MM.1S (cell line): ENCODE results near the gene UBL4B.

Source experiments
- DNase-seq: peaks from one replicate; pipeline ENCODE4 v3.0.0-alpha.2; 2015
- H2AFZ ChIP-seq: fragments of 300-600 bp; sonication (generic); 2 replicates; pipeline ENCODE4 v1.6.0; 2016; ENCODE audit warnings: antibody characterized with exemption, low read length
- H3F3A ChIP-seq: fragments of 300-600 bp; sonication (generic); 2 replicates; pipeline ENCODE4 v1.6.1; 2016; ENCODE audit warnings: mild to moderate bottlenecking, antibody characterized with exemption, low read length, moderate library complexity, mixed read lengths; ENCODE audit not compliant: insufficient read depth
- H3K27ac ChIP-seq: fragments of 300-600 bp; sonication (generic); 2 replicates; pipeline ENCODE4 v1.5.1; 2016; ENCODE audit warnings: mild to moderate bottlenecking, low read length
- H3K27me3 ChIP-seq: fragments of 300-600 bp; sonication (generic); replicated peaks from 2 replicates; pipeline ENCODE4 v1.6.0; 2016; ENCODE audit warnings: low read length; ENCODE audit not compliant: insufficient read depth
- H3K36me3 ChIP-seq: fragments of 300-600 bp; sonication (generic); replicated peaks from 2 replicates; pipeline ENCODE4 v1.6.1; 2016; ENCODE audit warnings: mild to moderate bottlenecking, low read length, mixed read lengths; ENCODE audit not compliant: insufficient read depth
- H3K4me1 ChIP-seq: fragments of 300-600 bp; sonication (generic); 2 replicates; pipeline ENCODE4 v1.6.1; 2016; ENCODE audit warnings: low read length, mixed read lengths
- H3K4me2 ChIP-seq: fragments of 300-600 bp; sonication (generic); 2 replicates; pipeline ENCODE4 v1.6.0; 2016; ENCODE audit warnings: low read depth, low read length
- H3K4me3 ChIP-seq: fragments of 300-600 bp; sonication (generic); 2 replicates; pipeline ENCODE4 v1.5.1; 2016; ENCODE audit warnings: low read length, mixed read lengths
- H3K79me2 ChIP-seq: fragments of 300-600 bp; sonication (generic); 2 replicates; pipeline ENCODE4 v1.6.1; 2016; ENCODE audit warnings: mixed run types, low read length, mixed read lengths
- H3K9ac ChIP-seq: fragments of 300-600 bp; sonication (generic); 2 replicates; pipeline ENCODE4 v1.6.1; 2016; ENCODE audit warnings: low read length, mixed read lengths
- H3K9me2 ChIP-seq: fragments of 300-600 bp; sonication (generic); replicated peaks from 2 replicates; pipeline ENCODE4 v1.6.1; 2016; ENCODE audit warnings: mild to moderate bottlenecking, low read length, mixed read lengths; ENCODE audit not compliant: insufficient read depth
- H3K9me3 ChIP-seq: fragments of 300-600 bp; sonication (generic); replicated peaks from 2 replicates; pipeline ENCODE4 v1.6.1; 2016; ENCODE audit warnings: mild to moderate bottlenecking, low read length, mixed read lengths; ENCODE audit not compliant: insufficient read depth
- H4K20me1 ChIP-seq: fragments of 300-600 bp; sonication (generic); 2 replicates; pipeline ENCODE4 v1.6.1; 2016; ENCODE audit warnings: mild to moderate bottlenecking, low read length, moderate library complexity, mixed read lengths; ENCODE audit not compliant: insufficient read depth
- CTCF ChIP-seq: fragments of 300-600 bp; sonication (generic); IDR thresholded peaks from 2 replicates; pipeline ENCODE4 v1.5.1; 2016; ENCODE audit warnings: antibody characterized with exemption, low read length, mixed read lengths
- EZH2 ChIP-seq: fragments of 300-600 bp; sonication (generic); optimal IDR thresholded peaks from 2 replicates; pipeline ENCODE3; 2017; ENCODE audit warnings: low read depth, mild to moderate bottlenecking, antibody characterized with exemption, low read length, mixed read lengths
- EZH2phosphoT487 ChIP-seq: fragments of 300-600 bp; sonication (generic); IDR thresholded peaks from 2 replicates; pipeline ENCODE4 v1.6.1; 2018; ENCODE audit warnings: antibody characterized with exemption, low read length

Gene UBL4B

DNA sequence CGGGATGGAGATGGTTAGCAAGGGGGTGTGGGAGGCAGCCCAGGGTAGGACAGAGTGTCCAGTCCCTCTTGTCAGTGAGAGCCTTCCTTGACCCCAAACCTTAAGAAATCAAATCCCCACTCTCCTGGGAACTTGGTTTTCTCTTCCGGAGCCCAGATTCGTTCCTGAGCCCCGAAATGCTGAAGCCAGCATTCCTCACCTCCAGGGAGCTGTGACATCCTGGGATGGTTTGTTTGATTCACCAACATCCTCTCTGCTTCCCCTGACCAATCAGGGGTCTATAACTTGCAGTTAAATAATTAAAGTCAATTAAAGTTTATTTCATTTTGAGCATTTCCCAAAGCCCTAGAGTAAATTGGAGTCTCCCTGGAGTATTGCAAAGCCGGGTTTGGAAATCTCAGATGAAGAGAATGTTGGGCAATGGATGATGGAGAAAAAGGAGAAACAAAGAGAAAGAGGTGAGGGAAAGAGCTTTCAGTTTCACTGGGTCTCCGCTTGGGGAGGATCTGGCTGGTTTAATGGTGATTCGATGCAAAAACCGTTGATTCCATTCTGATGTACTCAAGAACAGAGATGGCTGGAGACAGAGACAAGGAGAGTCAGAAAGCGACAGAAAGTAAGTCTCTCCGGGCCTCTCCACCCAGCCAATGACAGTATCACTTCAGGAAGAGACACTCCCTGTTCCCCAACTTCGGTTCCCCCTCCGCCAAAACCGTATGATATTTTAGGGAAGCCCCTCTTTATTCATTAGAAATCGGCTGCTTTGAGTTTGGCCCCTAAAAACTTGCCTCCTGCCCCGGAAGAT, 29.0 kb upstream of the UBL4B start:
- DNase-seq = no peak
- no peaks in the 10 kb centered on the region for H3K9me3 ChIP-seq
- H3K4me2 ChIP-seq = peak overlapping the region; percentile 86; the same call in 1 of the 2 replicates
- H3K36me3 ChIP-seq = no peaks in the 10 kb centered on the region
- H3K4me3 ChIP-seq = peak overlapping the region; percentile 56
- no peaks in the 10 kb centered on the region for H3K9me2 ChIP-seq
- no peaks in the 10 kb centered on the region for H3K4me1 ChIP-seq
- TF ChIP-seq CTCF (no peak), EZH2 (no peak), EZH2phosphoT487 (no peak)
- H3K79me2 ChIP-seq = no peaks in the 10 kb centered on the region
- peaks cover 18% of the 10 kb centered on the region for H3K27me3 ChIP-seq
- no peaks in the 10 kb centered on the region for H4K20me1 ChIP-seq
- H3K27ac ChIP-seq = no peak overlapping the region
- no peak overlapping the region for H3K9ac ChIP-seq
- H2AFZ ChIP-seq = no peak overlapping the region
- no peaks in the 10 kb centered on the region for H3F3A ChIP-seq

GRCh38 chr1:110083866-110084226, 28.4 kb upstream of the UBL4B start:
- no peak overlapping the region for H3K27ac ChIP-seq
- no peaks in the 10 kb centered on the region for H3K36me3 ChIP-seq
- no peaks in the 10 kb centered on the region for H3K79me2 ChIP-seq
- H3K4me1 ChIP-seq = no peaks in the 10 kb centered on the region
- H3F3A ChIP-seq = no peaks in the 10 kb centered on the region
- no peaks in the 10 kb centered on the region for H3K9me2 ChIP-seq
- H3K27me3 ChIP-seq = peaks cover 18% of the 10 kb centered on the region
- H4K20me1 ChIP-seq = no peaks in the 10 kb centered on the region
- no peaks in the 10 kb centered on the region for H3K9me3 ChIP-seq
- no peak for TF ChIP-seq EZH2phosphoT487
- TF ChIP-seq EZH2 = no peak
- no peak for TF ChIP-seq CTCF
- H3K9ac ChIP-seq = no peak overlapping the region
- peak overlapping the region; percentile 56 for H3K4me3 ChIP-seq
- H3K4me2 ChIP-seq = peak overlapping the region; percentile 86
- DNase-seq = no peak
- H2AFZ ChIP-seq = peak overlapping the region; percentile 56; the same call in 1 of the 2 replicates

- H3K4me3 ChIP-seq = peak overlapping the region; percentile 56
- no peaks in the 10 kb centered on the region for H3K36me3 ChIP-seq
- no peaks in the 10 kb centered on the region for H3K9me3 ChIP-seq
- H3K4me1 ChIP-seq = no peaks in the 10 kb centered on the region
- H2AFZ ChIP-seq = peak overlapping the region; percentile 56
- TF ChIP-seq EZH2 = no peak
- TF ChIP-seq EZH2phosphoT487 = no peak
- TF ChIP-seq CTCF = no peak
- H3K9me2 ChIP-seq = no peaks in the 10 kb centered on the region
- peak overlapping the region; percentile 16; the same call in 1 of the 2 replicates for H3K9ac ChIP-seq
- no peaks in the 10 kb centered on the region for H4K20me1 ChIP-seq
- DNase-seq = peak; percentile 28
- peaks cover 18% of the 10 kb centered on the region for H3K27me3 ChIP-seq
- H3K4me2 ChIP-seq = peak overlapping the region; percentile 86
- no peaks in the 10 kb centered on the region for H3F3A ChIP-seq
- H3K79me2 ChIP-seq = no peaks in the 10 kb centered on the region
- H3K27ac ChIP-seq = no peak overlapping the region
Observed at GRCh38 chr1:110084227-110085078, 27.8 kb upstream of the UBL4B start.
